ENCODE measurements around the gene TSPAN18.

The TSPAN18 gene

GRCh38 chr11:44727114-44727372 lies 281 bp downstream of the TSPAN18 start:
- Histone ChIP-seq H3K27me3 (replicated peaks; ENCODE audit: control insufficient read depth, insufficient read depth, low read length, poor library complexity, severe bottlenecking) (no peaks in the 10 kb centered on the region), H3K27ac (ENCODE audit: insufficient read depth, low read length, poor library complexity, severe bottlenecking) (peak overlapping the region; percentile 62)

GRCh38 chr11:44727373-44728287 lies 868 bp downstream of the TSPAN18 start:
- Histone ChIP-seq H3K36me3 (ENCODE audit: control insufficient read depth, insufficient read depth, low read length) (no peaks in the 10 kb centered on the region), H3K4me3 (ENCODE audit: insufficient read depth, low read depth, low read length, poor library complexity, severe bottlenecking) (peak overlapping the region; percentile 99), H3K4me1 (ENCODE audit: control insufficient read depth, insufficient read depth, low read length, poor library complexity, severe bottlenecking) (peaks cover 36% of the 10 kb centered on the region), H3K27ac (ENCODE audit: insufficient read depth, low read length, poor library complexity, severe bottlenecking) (peak overlapping the region; percentile 62), H3K27me3 (replicated peaks; ENCODE audit: control insufficient read depth, insufficient read depth, low read length, poor library complexity, severe bottlenecking) (no peaks in the 10 kb centered on the region), H3K9me3 (ENCODE audit: control insufficient read depth, low read length) (no peaks in the 10 kb centered on the region)
- peak; percentile 59 to 72 (median 63) for DNase-seq

More at GRCh38 chr11:44727114-44727372, 281 bp downstream of the TSPAN18 start:
- Histone ChIP-seq H3K4me3 (ENCODE audit: insufficient read depth, low read depth, low read length, poor library complexity, severe bottlenecking) (peak overlapping the region; percentile 99), H3K9me3 (ENCODE audit: control insufficient read depth, low read length) (no peaks in the 10 kb centered on the region), H3K36me3 (ENCODE audit: control insufficient read depth, insufficient read depth, low read length) (no peaks in the 10 kb centered on the region), H3K4me1 (ENCODE audit: control insufficient read depth, insufficient read depth, low read length, poor library complexity, severe bottlenecking) (peaks cover 36% of the 10 kb centered on the region)
- DNase-seq: no peak

DNA sequence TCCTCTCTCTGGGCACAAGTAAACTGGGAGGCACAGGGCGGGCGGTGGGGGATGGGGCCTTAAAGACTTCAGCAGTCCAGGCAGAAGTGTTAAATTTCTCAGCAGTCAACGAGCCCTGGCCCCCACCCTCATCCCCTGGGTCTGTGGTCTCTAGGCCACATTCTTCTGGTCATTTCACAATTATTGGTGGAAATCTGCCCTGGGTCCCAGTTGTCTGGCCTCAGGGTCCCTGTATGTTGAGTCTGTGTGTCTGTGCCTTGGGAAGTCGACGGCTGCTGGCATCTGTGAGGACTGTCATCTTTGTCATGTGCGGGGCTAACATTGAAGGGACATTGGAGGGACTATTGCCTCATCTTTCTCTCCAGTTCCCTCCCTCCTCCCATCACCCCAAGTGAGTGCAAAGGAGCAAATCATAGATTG lies 1.7 kb downstream of the TSPAN18 start:
- Histone ChIP-seq H3K4me1 (ENCODE audit: control insufficient read depth, insufficient read depth, low read length, poor library complexity, severe bottlenecking) (peaks cover 36% of the 10 kb centered on the region), H3K27ac (ENCODE audit: insufficient read depth, low read length, poor library complexity, severe bottlenecking) (no peak overlapping the region), H3K9me3 (ENCODE audit: control insufficient read depth, low read length) (no peaks in the 10 kb centered on the region), H3K4me3 (ENCODE audit: insufficient read depth, low read depth, low read length, poor library complexity, severe bottlenecking) (peak overlapping the region; percentile 99), H3K27me3 (replicated peaks; ENCODE audit: control insufficient read depth, insufficient read depth, low read length, poor library complexity, severe bottlenecking) (no peaks in the 10 kb centered on the region), H3K36me3 (ENCODE audit: control insufficient read depth, insufficient read depth, low read length) (no peaks in the 10 kb centered on the region)
- no peak for DNase-seq

- Histone ChIP-seq H3K4me3 (ENCODE audit: insufficient read depth, low read depth, low read length, poor library complexity, severe bottlenecking) (peak overlapping the region; percentile 99), H3K9me3 (ENCODE audit: control insufficient read depth, low read length) (no peaks in the 10 kb centered on the region), H3K27ac (ENCODE audit: insufficient read depth, low read length, poor library complexity, severe bottlenecking) (no peak overlapping the region), H3K27me3 (replicated peaks; ENCODE audit: control insufficient read depth, insufficient read depth, low read length, poor library complexity, severe bottlenecking) (no peaks in the 10 kb centered on the region), H3K36me3 (ENCODE audit: control insufficient read depth, insufficient read depth, low read length) (no peaks in the 10 kb centered on the region), H3K4me1 (ENCODE audit: control insufficient read depth, insufficient read depth, low read length, poor library complexity, severe bottlenecking) (peaks cover 36% of the 10 kb centered on the region)
- DNase-seq: no peak
Measured at GRCh38 chr11:44729063-44729462, 2.3 kb downstream of the TSPAN18 start.

DNA sequence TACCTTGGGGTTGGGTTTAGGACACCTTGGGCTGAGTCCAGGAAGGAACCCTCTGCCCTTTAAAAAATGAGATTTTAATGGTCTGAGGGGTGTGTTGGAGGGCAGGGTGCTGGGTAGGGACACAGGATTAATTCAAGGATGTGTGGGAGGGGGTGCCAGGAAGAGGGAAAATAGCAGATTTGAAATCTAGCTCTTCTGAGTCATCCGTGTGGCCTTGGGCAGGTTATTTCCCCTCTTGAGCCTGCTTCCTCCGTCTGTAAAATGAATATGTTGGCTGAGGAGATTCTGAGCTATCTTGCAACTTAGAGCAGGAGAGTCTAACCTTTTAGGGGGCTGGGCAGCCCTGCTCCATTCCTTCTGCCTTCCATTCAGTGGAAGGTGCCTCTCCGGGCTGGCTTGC lies 3.0 kb downstream of the TSPAN18 start:
- Histone ChIP-seq H3K27ac (ENCODE audit: insufficient read depth, low read length, poor library complexity, severe bottlenecking) (no peak overlapping the region), H3K4me1 (ENCODE audit: control insufficient read depth, insufficient read depth, low read length, poor library complexity, severe bottlenecking) (peaks cover 36% of the 10 kb centered on the region), H3K4me3 (ENCODE audit: insufficient read depth, low read depth, low read length, poor library complexity, severe bottlenecking) (no peak overlapping the region), H3K9me3 (ENCODE audit: control insufficient read depth, low read length) (no peaks in the 10 kb centered on the region), H3K27me3 (replicated peaks; ENCODE audit: control insufficient read depth, insufficient read depth, low read length, poor library complexity, severe bottlenecking) (no peaks in the 10 kb centered on the region), H3K36me3 (ENCODE audit: control insufficient read depth, insufficient read depth, low read length) (no peaks in the 10 kb centered on the region)
- DNase-seq: no peak

GRCh38 chr11:44730775-44731174 lies 4.0 kb downstream of the TSPAN18 start:
- Histone ChIP-seq H3K27me3 (replicated peaks; ENCODE audit: control insufficient read depth, insufficient read depth, low read length, poor library complexity, severe bottlenecking) (no peaks in the 10 kb centered on the region), H3K9me3 (ENCODE audit: control insufficient read depth, low read length) (no peaks in the 10 kb centered on the region), H3K4me1 (ENCODE audit: control insufficient read depth, insufficient read depth, low read length, poor library complexity, severe bottlenecking) (peaks cover 30% of the 10 kb centered on the region), H3K36me3 (ENCODE audit: control insufficient read depth, insufficient read depth, low read length) (no peaks in the 10 kb centered on the region), H3K4me3 (ENCODE audit: insufficient read depth, low read depth, low read length, poor library complexity, severe bottlenecking) (no peak overlapping the region), H3K27ac (ENCODE audit: insufficient read depth, low read length, poor library complexity, severe bottlenecking) (no peak overlapping the region)
- no peak for DNase-seq

GRCh38 chr11:44731685-44732430 lies 5.1 kb downstream of the TSPAN18 start:
- Histone ChIP-seq H3K36me3 (ENCODE audit: control insufficient read depth, insufficient read depth, low read length) (no peaks in the 10 kb centered on the region), H3K4me3 (ENCODE audit: insufficient read depth, low read depth, low read length, poor library complexity, severe bottlenecking) (no peak overlapping the region), H3K27me3 (replicated peaks; ENCODE audit: control insufficient read depth, insufficient read depth, low read length, poor library complexity, severe bottlenecking) (no peaks in the 10 kb centered on the region), H3K4me1 (ENCODE audit: control insufficient read depth, insufficient read depth, low read length, poor library complexity, severe bottlenecking) (peaks cover 22% of the 10 kb centered on the region), H3K27ac (ENCODE audit: insufficient read depth, low read length, poor library complexity, severe bottlenecking) (no peak overlapping the region), H3K9me3 (ENCODE audit: control insufficient read depth, low read length) (no peaks in the 10 kb centered on the region)
- no peak for DNase-seq

- no peak overlapping the region for H3K27ac ChIP-seq (ENCODE audit: insufficient read depth, low read length, poor library complexity, severe bottlenecking)
- H3K27me3 ChIP-seq (replicated peaks; ENCODE audit: control insufficient read depth, insufficient read depth, low read length, poor library complexity, severe bottlenecking): no peaks in the 10 kb centered on the region
- H3K9me3 ChIP-seq (ENCODE audit: control insufficient read depth, low read length): no peaks in the 10 kb centered on the region
- H3K4me3 ChIP-seq (ENCODE audit: insufficient read depth, low read depth, low read length, poor library complexity, severe bottlenecking): no peak overlapping the region
- no peak for DNase-seq
- no peaks in the 10 kb centered on the region for H3K36me3 ChIP-seq (ENCODE audit: control insufficient read depth, insufficient read depth, low read length)
- peaks cover 22% of the 10 kb centered on the region for H3K4me1 ChIP-seq (ENCODE audit: control insufficient read depth, insufficient read depth, low read length, poor library complexity, severe bottlenecking)
Measured at GRCh38 chr11:44732564-44732963, 5.8 kb downstream of the TSPAN18 start.

DNA sequence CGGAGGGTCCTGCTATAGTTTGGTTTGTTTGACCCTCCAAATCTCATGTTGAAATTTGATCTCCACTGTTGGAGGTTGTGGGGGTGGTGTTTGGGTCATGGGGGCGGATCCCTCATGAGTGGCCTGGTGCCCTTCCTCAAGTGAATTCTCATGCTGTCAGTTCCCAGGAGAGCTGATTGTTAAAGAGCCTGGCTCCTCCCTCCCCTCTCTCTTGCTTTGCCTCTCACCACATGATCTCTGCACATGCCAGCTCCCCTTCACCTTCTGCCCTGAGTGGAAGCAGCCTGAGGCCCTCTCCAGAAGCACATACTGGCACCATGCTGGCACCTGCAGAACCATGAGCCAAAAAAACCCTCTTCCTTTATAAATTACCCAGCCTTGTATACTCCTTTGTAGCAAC lies 7.1 kb downstream of the TSPAN18 start:
- Histone ChIP-seq H3K27me3 (replicated peaks; ENCODE audit: control insufficient read depth, insufficient read depth, low read length, poor library complexity, severe bottlenecking) (no peaks in the 10 kb centered on the region), H3K36me3 (ENCODE audit: control insufficient read depth, insufficient read depth, low read length) (peaks cover 8% of the 10 kb centered on the region), H3K27ac (ENCODE audit: insufficient read depth, low read length, poor library complexity, severe bottlenecking) (no peak overlapping the region), H3K9me3 (ENCODE audit: control insufficient read depth, low read length) (no peaks in the 10 kb centered on the region), H3K4me3 (ENCODE audit: insufficient read depth, low read depth, low read length, poor library complexity, severe bottlenecking) (no peak overlapping the region), H3K4me1 (ENCODE audit: control insufficient read depth, insufficient read depth, low read length, poor library complexity, severe bottlenecking) (peaks cover 12% of the 10 kb centered on the region)
- DNase-seq: no peak

- H3K4me3 ChIP-seq (ENCODE audit: insufficient read depth, low read depth, low read length, poor library complexity, severe bottlenecking): no peak overlapping the region
- no peaks in the 10 kb centered on the region for H3K27me3 ChIP-seq (replicated peaks; ENCODE audit: control insufficient read depth, insufficient read depth, low read length, poor library complexity, severe bottlenecking)
- H3K4me1 ChIP-seq (ENCODE audit: control insufficient read depth, insufficient read depth, low read length, poor library complexity, severe bottlenecking): peaks cover 5% of the 10 kb centered on the region
- peaks cover 9% of the 10 kb centered on the region for H3K36me3 ChIP-seq (ENCODE audit: control insufficient read depth, insufficient read depth, low read length)
- DNase-seq: no peak
- H3K27ac ChIP-seq (ENCODE audit: insufficient read depth, low read length, poor library complexity, severe bottlenecking): no peak overlapping the region
- no peaks in the 10 kb centered on the region for H3K9me3 ChIP-seq (ENCODE audit: control insufficient read depth, low read length)
Measured at GRCh38 chr11:44734843-44735381, 8.2 kb downstream of the TSPAN18 start.

Data from effector memory CD4-positive, alpha-beta T cell (primary cell).